Endometrial microvascular endothelial cells (primary cell): ENCODE results near the gene DHX58. TPM values are rescaled to one million over a fixed set of nuclear protein-coding genes. Genes with fewer than 3 reads are reported as not detected.

Experiments used
- in situ Hi-C: cut with HindIII; loops from 2 replicates; pipeline ENCODE4 v1.10.0; 2017; ENCODE audit warnings: low sequenced_read_pairs, low pct_unique_long_range_greater_than_20kb; ENCODE audit errors: inconsistent ontology term
- total RNA-seq: library from RNA; depleted of rRNA; stranded (reverse); fragments of >200 nt; gene quantifications from one replicate; pipeline ENCODE4 v1.2.3, GENCODE V29; 2015; ENCODE audit errors: inconsistent ontology term

Gene DHX58
- total RNA-seq, 1 donor from 2014 or later = 7.1 TPM

DNA sequence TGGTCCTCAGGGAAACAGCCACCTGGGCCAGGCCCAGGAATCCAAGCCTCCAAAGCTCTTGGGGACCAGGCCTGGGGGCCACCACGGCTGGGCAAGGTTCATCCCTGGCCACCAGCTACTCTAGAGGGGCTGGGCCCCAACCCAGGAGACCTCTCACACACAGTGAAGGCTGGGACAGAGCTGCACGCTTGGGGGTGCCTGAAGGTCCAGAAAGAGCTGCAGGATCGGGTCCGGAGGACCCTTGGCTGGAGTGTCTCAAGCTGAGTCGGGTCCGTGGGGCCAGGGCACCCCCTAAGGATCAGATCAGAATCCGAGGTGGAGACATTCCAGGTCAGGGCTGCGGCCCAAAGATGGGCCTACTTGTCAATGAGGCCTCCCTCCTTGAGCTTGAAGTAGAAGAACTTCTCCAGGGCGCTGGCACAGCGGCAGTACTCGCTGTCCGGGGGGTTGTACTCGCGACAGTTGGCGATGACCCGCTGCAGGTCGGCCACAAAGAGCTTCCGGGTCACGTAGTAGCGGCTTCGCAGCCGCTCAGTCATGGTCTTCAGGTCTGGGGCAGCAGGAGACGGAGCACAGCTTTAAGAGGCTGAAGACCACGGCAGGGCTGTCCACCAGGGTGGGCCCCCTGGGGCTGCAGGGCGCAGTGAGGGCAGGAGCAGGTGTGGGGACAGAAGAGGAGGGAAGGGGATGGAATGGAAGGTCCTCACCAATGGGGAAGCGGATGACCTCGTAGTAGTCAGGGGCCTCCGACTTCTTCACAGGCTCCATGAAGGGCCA, 967 bp upstream of the DHX58 start:
- in situ Hi-C loops = loop anchor here (25.0 kb wide), 1 partner anchor 151 kb away; the partner anchor contains the start of gene CNP

DNA sequence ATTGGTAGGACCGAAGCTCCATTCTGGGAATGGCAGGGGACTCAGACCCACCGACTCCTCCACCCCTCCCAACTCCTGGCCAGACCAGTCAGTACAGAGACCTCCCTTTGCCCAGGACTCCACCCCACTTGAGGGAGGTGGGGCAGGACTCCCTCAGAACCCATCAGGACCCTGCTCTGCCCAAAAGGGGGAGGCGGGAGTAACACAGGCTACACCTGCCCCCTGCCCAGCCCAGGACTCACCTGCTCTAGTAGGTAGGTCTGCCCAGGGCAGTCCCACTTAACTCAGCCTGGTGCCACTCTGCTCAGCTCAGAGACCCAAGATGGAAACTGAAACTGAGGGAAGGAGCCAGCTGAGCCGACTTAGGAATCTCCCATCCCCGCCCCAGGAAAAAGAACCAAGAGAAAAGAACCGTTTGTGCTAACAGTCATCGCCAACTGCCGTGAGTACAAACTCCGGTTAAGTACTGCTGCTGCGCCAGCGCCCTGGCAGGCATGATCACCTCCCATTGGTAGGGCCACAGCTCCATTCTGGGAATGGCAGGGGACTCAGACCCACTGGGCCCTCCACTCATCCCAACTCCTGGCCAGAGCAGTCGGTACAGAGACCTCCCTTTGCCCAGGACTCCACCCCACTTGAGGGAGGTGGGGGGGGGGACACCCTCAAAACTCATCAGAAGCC, 503 bp downstream of the DHX58 start:
- in situ Hi-C loops = loop anchor here (25.0 kb wide), 1 partner anchor 150 kb away; the partner anchor contains the start of gene CNP

DNA sequence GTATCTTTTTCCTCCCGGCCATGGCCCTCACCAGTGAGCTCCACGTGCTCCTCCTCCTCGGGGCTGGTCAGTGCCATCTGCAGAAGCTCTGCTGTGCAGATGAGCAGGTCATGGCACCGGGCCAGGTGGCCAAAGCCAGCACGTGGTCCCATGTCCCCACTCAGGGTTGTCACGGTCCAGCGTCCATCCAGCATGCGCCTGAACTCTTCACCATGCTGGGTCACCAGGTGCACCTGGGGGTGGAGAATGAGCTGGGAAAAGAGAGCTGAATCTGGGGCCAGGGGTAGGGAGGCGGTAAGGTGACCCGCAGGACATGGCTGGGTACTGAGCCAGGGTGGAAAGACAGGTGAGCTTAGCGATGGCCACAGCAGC, 1.3 kb downstream of the DHX58 start:
- in situ Hi-C loops = loop anchor here (25.0 kb wide), 1 partner anchor 149 kb away; the partner anchor contains the start of gene CNP

DNA sequence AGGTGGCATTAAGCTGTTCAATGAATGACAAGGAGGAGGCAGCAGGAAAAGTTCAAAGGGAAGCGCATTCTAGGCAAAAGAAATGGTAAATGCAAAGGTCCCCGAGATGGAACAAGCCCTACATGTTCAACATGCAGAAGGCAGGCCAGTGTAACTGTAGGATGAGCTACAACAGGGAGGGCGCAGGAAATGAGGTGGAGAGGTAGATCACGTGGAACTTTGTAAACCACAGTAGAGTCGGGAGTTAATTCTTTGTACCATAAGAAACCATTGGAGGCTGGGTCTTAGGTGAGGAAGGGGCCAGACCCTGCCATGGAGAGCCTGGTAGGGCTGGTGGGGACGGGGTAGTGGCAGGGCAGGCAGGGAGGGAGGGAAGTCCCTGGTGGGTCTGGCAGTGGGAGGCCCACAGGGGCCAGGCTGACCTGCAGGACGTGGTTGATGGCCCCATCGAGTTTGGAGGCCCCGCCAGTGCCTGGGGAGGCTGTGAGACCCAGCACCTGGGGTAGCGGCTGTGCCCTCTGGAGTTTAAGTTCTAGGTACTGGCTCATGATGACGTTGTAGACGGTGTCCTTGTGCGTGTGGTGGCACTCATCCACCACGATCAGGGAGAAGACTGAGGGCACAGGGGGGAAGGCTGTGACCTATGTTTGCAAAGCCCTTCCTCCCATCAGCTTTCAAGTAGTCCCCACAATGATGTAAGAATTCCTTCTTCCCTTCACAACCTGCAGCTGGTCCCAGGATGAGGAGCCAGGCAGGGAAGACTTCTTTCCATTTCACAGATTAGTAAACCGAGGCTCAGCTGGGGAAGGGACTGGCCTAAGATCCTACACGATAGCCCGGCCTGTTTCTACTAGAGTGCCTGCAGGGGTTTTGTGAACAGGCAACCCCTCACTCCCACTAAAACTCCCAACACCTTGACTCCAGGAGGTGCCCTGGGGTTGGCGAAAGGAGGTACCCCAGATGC, 1.9 kb downstream of the DHX58 start:
- in situ Hi-C loops = loop anchor here (25.0 kb wide), 1 partner anchor 148 kb away; the partner anchor contains the start of gene CNP

DNA sequence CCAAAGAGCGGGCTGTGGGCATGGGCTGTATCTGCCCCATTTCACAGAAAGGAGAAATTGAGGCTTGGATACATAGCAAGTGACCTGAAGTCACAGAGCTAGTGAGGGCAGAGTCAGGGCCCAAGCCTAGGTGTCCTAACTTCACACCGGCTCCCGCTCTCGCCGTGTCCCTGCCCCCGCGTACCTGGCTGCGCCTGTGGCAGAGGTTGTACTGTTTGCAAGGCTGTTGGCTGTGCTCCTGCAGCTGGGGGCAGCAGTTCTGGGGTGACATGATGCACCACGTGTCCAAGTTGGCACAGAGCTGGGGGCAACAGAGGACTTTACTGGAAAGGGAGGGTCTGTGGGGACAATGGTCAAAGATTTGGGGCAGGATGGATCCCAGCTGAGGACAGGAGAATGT, 3.4 kb downstream of the DHX58 start:
- in situ Hi-C loops = loop anchor here (25.0 kb wide), 1 partner anchor 147 kb away; the partner anchor contains the start of gene CNP

DNA sequence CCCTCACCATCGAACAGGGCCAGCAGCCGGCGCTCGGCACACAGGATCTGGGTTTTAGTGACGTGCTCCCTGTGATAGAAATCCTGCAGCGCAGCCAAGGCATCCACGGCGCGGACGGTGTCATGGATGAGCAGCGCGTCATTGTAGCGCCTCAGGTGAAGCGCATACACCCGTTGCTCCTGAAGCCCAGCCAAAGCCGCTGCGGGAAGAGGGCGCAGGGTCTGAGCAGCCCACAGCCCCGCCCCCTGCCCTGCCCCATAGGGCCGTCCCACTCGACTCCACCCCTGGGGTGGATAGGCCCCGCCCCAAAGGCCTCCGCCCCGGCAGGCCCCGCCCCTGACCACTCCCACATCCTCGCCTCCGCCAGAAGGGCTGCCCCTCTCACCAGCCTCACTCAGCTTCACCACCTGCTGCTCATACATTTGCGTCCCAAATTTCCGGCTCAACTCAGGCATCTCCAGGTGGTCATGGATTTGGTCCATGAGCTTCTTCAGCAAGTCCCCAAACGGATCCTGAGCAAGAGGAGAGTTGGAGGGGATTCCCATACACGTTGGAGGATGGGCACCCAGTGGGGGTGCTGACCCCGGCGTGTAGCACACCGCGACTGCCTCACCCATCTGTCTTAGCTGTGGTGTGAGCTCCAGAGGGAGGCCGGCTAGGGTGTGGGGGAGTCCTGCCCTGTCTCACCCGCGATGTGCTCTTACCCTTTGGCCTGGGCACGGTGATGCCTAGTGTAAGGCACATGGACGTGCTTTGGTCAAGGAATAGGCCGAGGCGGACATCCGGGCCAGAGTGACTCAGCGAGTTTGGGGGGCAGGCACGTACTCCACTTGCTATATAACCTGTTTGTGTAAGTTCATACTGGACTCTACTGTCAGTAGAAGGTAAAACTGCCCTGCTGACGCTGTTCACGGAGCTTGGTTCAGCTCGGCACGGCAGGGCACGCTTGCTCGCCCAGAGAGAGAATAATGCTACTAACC, 4.6 kb downstream of the DHX58 start:
- in situ Hi-C loops = loop anchor here (25.0 kb wide), 1 partner anchor 146 kb away; the partner anchor contains the start of gene CNP

DNA sequence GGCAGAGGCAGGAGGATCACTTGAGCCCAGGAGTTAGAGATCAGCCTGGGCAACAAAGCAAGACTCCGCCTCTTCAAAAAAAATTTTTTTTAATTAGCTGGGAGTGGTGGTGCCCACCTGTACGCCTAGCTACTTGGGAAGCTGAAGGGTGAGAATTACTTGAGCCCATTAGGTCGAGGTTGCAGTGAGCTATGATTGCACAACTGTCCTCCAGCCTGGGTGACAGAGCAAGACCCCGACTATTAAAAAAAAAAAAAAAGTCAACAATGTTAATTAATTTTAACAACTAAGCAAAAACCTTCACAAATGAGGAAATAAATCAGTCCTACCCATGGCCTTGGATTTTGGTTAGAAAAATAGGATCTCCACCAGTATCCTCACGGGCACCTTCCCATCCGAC, 5.4 kb downstream of the DHX58 start:
- in situ Hi-C loops = loop anchor here (25.0 kb wide), 1 partner anchor 145 kb away; the partner anchor contains the start of gene CNP

DNA sequence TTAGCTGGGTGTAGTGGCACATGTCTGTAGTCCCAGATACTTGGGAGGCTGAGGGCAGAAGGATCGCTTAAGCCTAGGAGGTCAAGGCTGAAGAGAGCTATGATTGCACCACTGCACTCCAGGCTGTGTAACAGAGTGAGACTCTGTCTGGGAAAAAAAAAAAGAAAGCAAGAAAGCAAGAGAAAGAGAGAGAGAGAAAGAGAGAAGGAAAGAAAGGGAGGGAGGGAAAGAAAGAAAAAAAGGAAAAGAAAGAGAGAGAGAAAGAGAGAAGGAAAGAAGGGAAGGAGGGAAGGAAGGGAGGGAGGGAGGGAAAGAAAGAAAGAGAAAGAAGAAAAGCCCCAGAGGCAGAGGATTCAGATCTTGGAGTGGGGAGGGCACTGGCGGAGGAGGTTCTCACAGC, 6.5 kb downstream of the DHX58 start:
- in situ Hi-C loops = loop anchor here (25.0 kb wide), 1 partner anchor 144 kb away; the partner anchor contains the start of gene CNP

DNA sequence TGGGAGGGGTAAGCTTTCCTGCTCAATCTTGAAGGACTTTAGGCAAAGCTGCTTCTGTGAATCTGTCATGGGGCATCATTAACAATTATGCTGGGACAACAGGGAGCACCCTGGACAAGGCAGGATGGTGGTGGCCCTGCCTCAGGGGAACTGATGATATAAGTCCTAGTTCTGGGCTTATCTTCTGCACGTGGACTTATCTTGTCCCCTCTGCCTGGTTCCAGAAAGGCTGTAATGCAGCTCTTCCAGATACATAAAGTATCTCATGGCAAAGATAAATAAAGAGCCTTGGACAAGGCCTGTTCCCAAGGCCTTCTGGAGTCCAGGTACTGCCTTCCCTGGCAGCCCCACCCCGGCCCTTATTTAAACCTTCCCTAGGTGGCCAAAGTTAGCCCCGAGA, 8.2 kb downstream of the DHX58 start:
- in situ Hi-C loops = loop anchor here (25.0 kb wide), 1 partner anchor 142 kb away; the partner anchor contains the start of gene CNP

DNA sequence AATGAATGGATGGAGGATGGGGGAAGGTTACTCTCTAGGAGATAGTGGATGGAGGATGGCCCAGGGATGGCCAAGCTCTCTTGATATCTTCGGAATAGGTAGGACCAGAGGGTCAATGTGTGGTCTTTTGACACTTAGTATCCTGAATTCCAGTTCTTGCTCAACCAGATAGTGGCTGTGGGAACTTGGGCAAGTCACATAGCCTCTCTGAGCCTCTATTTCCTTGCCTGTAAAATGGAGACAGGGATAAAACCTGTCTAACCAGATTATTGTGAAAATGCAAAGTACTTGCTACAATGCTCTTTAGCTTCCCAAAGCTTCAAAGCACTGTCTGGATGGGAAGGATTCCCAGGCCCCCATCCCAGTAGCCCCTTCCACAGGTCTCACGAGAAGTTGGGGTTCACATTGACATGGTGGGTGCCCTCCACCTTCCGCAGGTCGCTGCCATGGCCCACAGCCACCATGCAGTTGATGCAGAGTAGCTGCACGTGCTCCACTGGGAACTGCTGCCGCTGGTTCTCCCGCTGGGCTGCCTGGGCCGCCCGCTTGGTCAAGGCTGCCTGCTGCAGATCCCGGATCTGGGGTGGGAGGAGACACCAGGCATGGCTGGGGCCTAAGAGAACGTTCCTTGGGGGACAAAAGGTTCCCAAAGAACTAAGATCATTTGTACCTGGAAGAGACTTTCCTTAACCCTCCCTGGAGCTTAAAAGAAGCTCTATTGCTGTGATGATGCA, 9.1 kb downstream of the DHX58 start:
- in situ Hi-C loops = loop anchor here (25.0 kb wide), 1 partner anchor 141 kb away; the partner anchor contains the start of gene CNP

DNA sequence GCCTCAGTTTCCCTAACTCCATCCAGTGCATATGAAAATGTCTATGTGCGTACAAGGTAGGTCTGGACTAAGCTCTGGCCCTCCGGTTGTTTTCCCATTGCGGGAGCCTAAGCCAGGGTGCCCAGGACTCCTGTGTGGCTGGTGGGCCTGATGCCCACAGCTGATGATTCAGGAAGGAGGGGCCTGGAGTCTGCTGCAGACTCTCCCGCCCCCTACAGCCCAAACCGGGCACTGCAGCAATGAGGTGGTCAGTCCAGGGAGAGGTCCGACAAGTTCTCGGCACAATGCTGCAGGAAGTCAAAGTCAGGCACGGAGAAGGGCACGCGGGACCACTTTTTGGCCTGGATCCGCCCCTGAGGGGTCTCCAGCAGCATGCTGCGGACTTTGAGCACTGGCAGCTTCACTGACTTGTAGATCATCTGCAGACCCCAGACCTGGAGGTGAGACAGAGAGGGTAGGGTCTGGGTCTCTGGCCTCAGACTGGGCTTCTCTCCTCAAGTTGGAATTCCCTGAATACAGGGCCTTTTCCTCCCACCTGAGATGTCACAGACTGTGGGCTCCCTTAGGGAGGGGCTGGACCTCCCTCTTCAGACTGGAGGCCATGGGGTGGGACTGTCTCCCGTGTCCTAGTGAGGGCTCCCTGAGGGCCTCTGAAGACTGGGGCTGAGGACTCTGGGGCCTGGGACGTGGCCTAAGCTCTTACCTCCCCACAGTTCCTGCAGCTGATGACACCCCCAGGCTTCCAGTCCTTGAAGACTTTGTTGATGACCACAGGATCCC, 10.8 kb downstream of the DHX58 start:
- in situ Hi-C loops = loop anchor here (25.0 kb wide), 1 partner anchor 139 kb away; the partner anchor contains the start of gene CNP

DNA sequence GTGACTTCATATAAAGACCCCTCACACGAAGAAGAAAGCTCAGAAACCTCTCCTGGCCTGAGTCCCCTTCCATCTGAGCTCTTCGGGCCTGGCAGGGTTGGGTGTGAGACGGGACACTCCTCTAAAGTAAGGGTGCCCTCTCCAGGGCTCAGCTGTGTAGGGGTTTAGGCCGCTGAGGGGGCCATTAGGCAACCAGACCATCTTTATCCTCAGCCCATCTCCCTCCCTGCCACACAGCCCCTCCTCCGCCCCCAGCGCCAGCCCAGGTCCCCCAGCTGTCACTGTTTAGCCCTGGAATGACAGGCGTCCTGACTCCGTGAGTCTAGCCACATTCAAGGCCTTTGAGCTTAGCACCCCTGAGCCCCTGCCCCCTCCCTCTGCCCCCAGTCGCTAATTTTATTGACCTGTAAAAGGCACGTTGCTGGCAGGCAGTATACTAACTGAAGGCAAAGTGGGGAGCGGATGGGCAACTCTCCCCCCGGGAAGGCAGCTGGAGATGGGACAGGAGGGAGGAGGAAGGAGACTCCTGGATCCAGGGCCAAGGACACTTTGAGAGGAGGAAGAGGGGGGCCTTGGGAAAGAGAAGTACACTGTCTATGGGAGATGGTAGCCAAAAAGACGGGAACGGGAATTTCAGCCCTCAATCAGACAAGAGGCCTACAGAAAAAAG, 13.6 kb downstream of the DHX58 start:
- in situ Hi-C loops = no loop called here

DNA sequence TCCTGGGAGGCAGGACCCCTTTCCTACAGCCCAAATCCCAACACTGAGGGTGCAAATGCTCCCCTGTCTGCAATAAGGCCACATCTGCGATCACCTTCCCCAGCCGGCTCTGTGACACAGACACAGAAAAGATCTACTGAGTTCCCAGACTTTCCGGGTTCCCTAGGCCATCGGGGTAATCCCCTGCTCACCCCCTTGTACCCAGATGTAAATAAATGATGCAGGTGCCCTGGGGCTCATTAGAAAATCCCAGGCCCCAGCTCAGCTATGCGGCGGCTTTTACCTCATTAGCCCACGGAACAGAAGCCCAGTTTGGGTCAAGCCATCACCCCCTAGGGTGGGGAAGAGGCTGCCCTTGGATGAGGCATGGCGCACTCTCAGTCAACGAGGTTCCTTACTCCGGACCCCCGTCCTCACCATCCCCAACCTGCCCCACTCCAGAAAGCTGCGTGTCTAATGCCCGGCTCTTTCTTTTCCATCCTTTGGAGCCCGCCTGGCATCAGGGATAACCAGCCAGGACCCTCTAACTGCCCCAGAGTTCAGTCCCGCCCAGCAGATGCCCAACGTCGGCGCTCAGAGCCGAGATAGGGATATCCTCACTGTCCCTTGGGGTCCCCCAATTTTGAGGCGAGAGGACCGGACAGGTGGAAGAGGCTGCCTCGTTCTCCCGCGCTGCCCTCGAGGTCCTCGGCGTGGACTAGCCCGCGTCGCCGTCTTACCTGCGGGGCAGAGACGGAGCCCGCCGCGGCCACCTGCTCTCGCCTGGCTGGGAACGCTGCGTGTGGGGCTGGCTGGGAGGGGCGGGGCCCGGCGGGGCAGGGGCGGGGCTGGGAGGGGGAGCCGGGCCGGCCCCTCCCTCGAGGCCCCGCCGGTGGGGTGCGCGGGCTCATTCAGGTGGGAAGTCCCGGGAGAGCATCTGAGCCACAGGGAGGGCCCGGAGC, 14.6 kb downstream of the DHX58 start, which contains the start of gene ZNF385C:
TSS of gene ZNF385C (minus strand) at position 783 of the 941 bp plus-strand sequence. CDS start 35,417 bp downstream, outside the sequence.
- in situ Hi-C loops = no loop called here

DNA sequence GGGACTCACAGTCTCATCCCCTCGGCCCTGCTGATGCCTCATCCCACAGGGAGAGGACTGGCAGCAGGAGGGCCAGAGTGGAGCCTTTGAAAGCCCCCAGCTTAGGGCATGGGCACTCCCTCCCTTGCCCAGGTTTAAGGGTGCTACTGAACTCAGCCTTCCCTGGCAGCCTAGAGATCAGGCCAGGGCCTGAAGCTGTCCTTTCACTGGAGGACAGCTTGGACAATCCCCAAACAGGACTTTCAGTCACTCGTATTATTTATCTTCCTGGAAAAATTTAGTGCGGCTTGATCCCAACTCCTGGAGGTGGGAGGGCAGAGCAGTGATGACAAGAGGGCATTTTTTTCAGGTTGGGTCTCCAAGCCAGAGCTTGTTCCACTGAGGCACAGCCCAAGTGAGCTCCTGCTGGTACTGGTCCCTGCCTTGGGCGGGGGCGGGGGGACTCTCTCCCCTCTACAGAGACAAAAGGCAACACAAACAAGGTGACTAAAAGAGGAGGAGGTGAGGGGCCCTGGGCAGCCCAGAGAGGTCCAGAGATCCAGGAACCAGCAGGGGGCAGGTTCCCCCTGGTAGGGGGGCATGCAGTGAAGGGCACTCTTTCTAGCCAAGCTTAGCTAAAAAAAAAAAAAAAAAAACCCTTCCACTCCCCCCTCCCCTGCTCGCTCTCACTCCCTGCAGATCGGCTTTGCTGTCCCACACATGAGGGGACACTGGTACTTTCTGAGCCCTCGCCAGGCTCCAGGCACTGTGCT, 16.0 kb downstream of the DHX58 start:
- in situ Hi-C loops = no loop called here
